DOHH2 (cell line): ENCODE data around the gene ANTXR1.

ENCODE experiments used
- EZH2phosphoT487 ChIP-seq: fragments of 200-600 bp; sonication (generic); IDR thresholded peaks from 2 replicates; pipeline ENCODE4 v1.6.1; 2017; ENCODE audit warnings: borderline replicate concordance, mild to moderate bottlenecking, antibody characterized with exemption, low read length, moderate library complexity, mixed read lengths
- TF ChIP-seq, protein P1 (sequence below): fragments of 200-600 bp; sonication (generic); IDR thresholded peaks from one replicate; pipeline ENCODE4 v1.5.1; 2014; ENCODE audit warnings: antibody characterized with exemption, mild to moderate bottlenecking, low read depth, low read length; ENCODE audit not compliant: poor library complexity, severe bottlenecking

DNA sequence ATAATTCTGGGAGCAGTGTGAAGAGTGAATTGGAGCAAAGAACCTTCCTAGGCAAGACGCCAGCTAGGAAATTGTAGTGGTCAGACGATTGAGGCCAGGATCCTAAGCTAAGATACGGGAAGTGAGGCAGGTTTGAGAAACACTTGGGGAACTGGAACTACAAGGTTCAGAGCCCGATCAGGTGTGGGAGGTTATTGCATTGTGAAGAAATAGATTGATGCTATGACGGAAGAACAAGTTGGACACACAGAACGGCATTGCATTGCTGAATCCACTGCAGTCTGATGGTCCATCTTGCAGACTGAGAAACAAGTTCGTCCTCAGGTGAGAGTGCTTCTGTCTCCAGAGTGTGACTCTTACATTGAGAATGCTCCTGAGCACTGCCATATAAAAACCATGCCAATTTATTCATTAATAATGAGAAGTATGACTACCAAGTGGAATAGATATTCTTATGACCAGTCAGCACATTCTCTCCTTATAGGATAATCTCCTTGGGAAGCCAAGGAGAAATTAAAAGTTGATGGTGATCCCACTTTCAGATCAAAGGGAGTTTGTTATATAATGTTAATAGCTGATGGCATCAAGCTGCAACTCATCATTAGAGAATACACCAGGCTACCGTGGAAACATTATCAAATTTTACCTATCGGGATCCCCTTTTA is 30.9 kb downstream of the ANTXR1 start:
- TF ChIP-seq EZH2phosphoT487: no peak
- TF ChIP-seq, protein P1, sequence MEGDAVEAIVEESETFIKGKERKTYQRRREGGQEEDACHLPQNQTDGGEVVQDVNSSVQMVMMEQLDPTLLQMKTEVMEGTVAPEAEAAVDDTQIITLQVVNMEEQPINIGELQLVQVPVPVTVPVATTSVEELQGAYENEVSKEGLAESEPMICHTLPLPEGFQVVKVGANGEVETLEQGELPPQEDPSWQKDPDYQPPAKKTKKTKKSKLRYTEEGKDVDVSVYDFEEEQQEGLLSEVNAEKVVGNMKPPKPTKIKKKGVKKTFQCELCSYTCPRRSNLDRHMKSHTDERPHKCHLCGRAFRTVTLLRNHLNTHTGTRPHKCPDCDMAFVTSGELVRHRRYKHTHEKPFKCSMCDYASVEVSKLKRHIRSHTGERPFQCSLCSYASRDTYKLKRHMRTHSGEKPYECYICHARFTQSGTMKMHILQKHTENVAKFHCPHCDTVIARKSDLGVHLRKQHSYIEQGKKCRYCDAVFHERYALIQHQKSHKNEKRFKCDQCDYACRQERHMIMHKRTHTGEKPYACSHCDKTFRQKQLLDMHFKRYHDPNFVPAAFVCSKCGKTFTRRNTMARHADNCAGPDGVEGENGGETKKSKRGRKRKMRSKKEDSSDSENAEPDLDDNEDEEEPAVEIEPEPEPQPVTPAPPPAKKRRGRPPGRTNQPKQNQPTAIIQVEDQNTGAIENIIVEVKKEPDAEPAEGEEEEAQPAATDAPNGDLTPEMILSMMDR: no peak
